ENCODE data around the gene KDELR3. TPM values are rescaled to one million over a fixed set of nuclear protein-coding genes. Genes with fewer than 3 reads are reported as not detected.

KDELR3 gene
- total and polyA plus RNA-seq, 12 donors: 3.7 to 18.0 (median 8.7) TPM

DNA sequence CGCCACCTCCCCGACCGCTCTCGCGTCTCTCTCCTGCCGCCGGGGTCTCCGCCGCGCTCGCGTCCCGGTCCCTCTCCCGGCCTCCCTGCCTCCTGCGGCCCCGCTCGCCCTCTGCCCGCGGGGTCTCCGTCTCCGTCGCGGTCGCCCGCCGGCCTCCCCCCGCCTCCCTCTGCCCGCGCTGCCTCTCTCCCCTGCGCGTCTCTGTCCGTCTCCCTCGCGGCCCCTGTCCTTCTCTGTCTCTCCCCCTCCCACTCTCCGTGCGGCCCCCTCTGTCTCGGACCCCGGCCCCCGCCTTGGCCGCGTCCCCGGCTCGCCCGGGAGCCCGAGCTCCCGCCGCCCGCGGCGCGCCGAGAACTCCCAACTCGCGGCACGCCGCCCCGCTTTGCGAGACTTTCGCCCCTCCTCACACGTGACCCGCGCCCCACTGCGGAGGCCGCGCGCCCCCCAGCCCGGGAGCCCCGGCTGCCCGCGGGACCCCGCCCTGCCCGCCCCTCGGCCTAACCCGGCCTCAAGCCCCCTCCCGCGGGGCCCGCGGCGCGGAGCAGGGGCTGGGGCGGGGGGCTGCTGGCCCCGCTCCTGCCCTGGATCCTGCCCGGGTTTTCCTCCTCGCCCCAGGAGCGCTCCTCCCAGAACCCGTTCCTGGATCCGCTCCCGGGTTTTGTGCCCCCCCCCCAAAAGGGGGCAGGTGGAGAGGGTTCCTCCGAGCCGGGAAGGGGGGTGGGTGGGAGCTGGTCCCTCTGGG lies 12.2 kb upstream of the KDELR3 start:
- no peak for DNase-seq
- Histone ChIP-seq H3K4me1 (replicated peaks in 1 of 2) (peaks cover 0 to 8% of the 10 kb centered on the region in 2 donors), H3K4me3 (peak overlapping the region in 1 of 4 donors; percentile 65), H3K27me3 (peaks cover 26% of the 10 kb centered on the region), H3K9me3 (replicated peaks in 1 of 3) (no peaks in the 10 kb centered on the region), H3K27ac (no peak overlapping the region), H3K36me3 (replicated peaks in 1 of 2) (no peaks in the 10 kb centered on the region)
- 0 to 3% (median 1%) methylated on average over 9 to 90 of the region's 90 CpGs for WGBS, 4 donors
- intact Hi-C loops (cut with DNase I): no loop called here
- peak in 1 of 2 donors; percentile 55 for TF ChIP-seq POLR2A (IDR thresholded peaks at IDR 0.05)
- TF ChIP-seq, protein P1, sequence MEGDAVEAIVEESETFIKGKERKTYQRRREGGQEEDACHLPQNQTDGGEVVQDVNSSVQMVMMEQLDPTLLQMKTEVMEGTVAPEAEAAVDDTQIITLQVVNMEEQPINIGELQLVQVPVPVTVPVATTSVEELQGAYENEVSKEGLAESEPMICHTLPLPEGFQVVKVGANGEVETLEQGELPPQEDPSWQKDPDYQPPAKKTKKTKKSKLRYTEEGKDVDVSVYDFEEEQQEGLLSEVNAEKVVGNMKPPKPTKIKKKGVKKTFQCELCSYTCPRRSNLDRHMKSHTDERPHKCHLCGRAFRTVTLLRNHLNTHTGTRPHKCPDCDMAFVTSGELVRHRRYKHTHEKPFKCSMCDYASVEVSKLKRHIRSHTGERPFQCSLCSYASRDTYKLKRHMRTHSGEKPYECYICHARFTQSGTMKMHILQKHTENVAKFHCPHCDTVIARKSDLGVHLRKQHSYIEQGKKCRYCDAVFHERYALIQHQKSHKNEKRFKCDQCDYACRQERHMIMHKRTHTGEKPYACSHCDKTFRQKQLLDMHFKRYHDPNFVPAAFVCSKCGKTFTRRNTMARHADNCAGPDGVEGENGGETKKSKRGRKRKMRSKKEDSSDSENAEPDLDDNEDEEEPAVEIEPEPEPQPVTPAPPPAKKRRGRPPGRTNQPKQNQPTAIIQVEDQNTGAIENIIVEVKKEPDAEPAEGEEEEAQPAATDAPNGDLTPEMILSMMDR (IDR thresholded peaks at IDR 0.05): peak in 1 of 6 experiments; percentile 21

DNA sequence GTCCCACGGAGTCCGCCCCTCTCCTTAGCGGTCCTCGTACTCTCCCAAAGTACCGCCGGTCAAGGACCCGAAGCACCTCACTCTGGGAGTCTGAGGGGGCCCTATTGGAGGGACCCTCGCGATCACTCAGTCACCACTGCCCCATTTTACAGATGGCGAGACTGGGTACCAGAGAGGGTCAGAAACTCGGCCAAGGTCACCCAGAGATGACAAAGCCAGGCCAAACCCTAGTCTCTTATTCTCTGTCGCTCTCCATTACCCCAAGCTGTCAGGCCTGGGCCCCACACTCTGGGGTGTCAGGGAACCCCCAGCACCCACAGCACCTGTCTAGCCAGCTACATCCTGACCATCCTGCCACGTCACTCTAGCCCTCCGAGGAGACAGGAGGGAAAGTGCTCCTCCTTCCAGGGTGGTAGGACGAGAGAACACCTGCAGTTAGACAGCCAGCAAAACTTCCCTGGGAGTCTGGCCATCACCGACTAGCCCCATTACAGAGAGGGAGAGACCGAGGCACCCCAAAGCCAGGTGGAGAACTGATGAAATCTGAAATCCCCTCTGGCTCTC lies 11.5 kb upstream of the KDELR3 start:
- Histone ChIP-seq H3K27ac (no peak overlapping the region), H3K36me3 (replicated peaks in 1 of 2) (no peaks in the 10 kb centered on the region), H3K4me1 (replicated peaks in 1 of 2) (peaks cover 0 to 10% of the 10 kb centered on the region in 2 donors), H3K27me3 (peaks cover 26% of the 10 kb centered on the region), H3K4me3 (peak overlapping the region in 1 of 4 donors; percentile 65), H3K9me3 (replicated peaks in 1 of 3) (no peaks in the 10 kb centered on the region)
- 42 to 46% (median 44%) methylated on average over 12 to 17 of the region's 17 CpGs for WGBS, 4 donors
- TF ChIP-seq POLR2A (IDR thresholded peaks at IDR 0.05): no peak
- TF ChIP-seq, protein P1 (IDR thresholded peaks at IDR 0.05): no peak
- intact Hi-C loops (cut with DNase I): no loop called here
- DNase-seq: no peak

DNA sequence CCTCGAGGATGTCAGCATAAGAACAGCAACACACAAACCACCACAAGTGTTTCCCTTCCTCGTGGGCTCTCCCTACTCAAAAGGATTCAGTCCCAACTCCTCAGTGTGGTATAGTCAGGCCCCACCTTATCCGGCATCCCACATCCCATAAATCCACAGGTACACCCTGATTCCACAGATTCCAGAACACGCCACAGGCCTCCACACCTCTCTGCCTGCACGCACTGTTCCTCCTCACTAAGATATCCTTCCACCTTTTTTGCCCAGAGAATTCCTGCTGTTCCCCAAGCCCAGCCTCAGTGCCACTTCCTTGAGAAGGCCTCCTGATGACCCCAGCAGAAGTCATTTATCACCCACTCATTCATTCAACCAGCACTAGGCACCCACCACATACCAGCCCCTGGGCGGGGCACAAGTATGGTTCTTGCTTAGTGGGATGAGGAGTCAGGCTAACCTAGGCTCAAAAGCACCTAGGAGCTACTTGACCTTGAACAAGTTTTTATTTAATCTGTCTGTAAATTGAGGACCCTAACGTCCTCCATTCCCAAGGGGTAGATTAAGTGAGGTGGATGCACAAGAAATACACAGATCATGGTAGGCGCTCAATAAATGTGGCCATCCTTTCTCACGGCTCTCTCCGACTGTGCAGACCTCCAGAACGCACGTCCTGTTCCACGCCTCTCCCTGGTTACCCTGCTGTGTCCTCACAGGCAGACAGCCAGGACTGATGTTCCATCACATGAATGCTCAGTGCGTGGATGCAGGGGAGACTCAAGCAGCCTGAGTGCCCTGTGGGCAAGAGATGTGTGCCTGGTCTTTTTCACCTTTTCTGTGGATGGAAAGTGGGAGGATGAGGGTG lies 10.8 kb upstream of the KDELR3 start:
- peaks cover 3 to 17% of the 10 kb centered on the region in 2 donors for H3K4me1 ChIP-seq (replicated peaks in 1 of 2)
- peak in 2 of 7 donors; percentile 43 to 90 for DNase-seq
- 72 to 75% (median 73%) methylated on average over 13 to 14 of the region's 14 CpGs for WGBS, 4 donors
- peak overlapping the region in 1 of 5 donors; percentile 28 for H3K27ac ChIP-seq
- H3K27me3 ChIP-seq: peaks cover 26% of the 10 kb centered on the region
- no peaks in the 10 kb centered on the region for H3K9me3 ChIP-seq (replicated peaks in 1 of 3)
- no peak overlapping the region for H3K4me3 ChIP-seq
- intact Hi-C loops (cut with DNase I): no loop called here
- no peak for TF ChIP-seq POLR2A (IDR thresholded peaks at IDR 0.05)
- TF ChIP-seq, protein P1 (IDR thresholded peaks at IDR 0.05): no peak
- no peaks in the 10 kb centered on the region for H3K36me3 ChIP-seq (replicated peaks in 1 of 2)

DNA sequence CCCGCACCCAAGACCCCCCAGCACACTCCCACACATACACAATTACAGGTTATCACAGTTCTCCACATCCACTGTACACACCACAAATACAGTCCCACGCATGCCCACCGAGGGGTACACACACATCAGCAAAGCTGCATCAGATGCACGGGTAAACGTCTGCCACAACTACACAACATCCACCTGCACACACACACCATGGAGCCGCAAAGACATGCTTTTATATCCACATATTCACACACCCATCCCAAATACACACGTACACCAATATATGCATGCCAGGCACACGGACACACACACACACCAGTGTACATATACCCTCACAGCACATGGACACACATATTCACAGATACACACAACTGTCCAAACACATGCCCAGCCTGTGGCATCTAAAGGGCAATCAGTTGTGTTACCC lies 7.5 kb upstream of the KDELR3 start:
- 52 to 59% (median 55%) methylated on average over 8 of the region's 8 CpGs for WGBS, 4 donors
- no peaks in the 10 kb centered on the region for H3K36me3 ChIP-seq (replicated peaks in 1 of 2)
- H3K27me3 ChIP-seq: peaks cover 13% of the 10 kb centered on the region
- H3K4me1 ChIP-seq (replicated peaks in 1 of 2): peaks cover 3 to 13% of the 10 kb centered on the region in 2 donors
- TF ChIP-seq, protein P1 (IDR thresholded peaks at IDR 0.05): no peak
- TF ChIP-seq POLR2A (IDR thresholded peaks at IDR 0.05): no peak
- no peak for DNase-seq
- no peaks in the 10 kb centered on the region for H3K9me3 ChIP-seq (replicated peaks in 1 of 3)
- no peak overlapping the region for H3K27ac ChIP-seq
- no peak overlapping the region for H3K4me3 ChIP-seq
- intact Hi-C loops (cut with DNase I): no loop called here
